ENCODE data around the gene BSPRY.

The BSPRY gene

GRCh38 chr9:113317777-113318176 is 31.6 kb upstream of the BSPRY start:
- H3K36me3 ChIP-seq (ENCODE audit: low read length) = no peaks in the 10 kb centered on the region
- H4K20me1 ChIP-seq (ENCODE audit: low read depth, low read length) = no peaks in the 10 kb centered on the region
- no peaks in the 10 kb centered on the region for H3K79me2 ChIP-seq (ENCODE audit: insufficient read depth, low read length)
- H2AFZ ChIP-seq (ENCODE audit: low read depth, low read length, severe bottlenecking) = no peak overlapping the region
- no peaks in the 10 kb centered on the region for H3K27me3 ChIP-seq (ENCODE audit: low read length)
- no peak overlapping the region for H3K4me3 ChIP-seq (ENCODE audit: insufficient read depth, low read length, poor library complexity, severe bottlenecking)
- TF ChIP-seq EZH2phosphoT487 (conservative IDR thresholded peaks at IDR 0.05; ENCODE audit: low read length) (no peak), CTCF (IDR thresholded peaks at IDR 0.05; ENCODE audit: insufficient read depth, low read length, poor library complexity, severe bottlenecking) (no peak)
- H3K4me2 ChIP-seq (ENCODE audit: low read depth, low read length, poor library complexity, severe bottlenecking) = no peak overlapping the region
- H3K9me3 ChIP-seq (ENCODE audit: insufficient read depth, low read length) = no peaks in the 10 kb centered on the region
- no peak overlapping the region for H3K27ac ChIP-seq (ENCODE audit: low read depth, low read length)
- H3K9ac ChIP-seq (ENCODE audit: low read length) = no peak overlapping the region
- H3F3A ChIP-seq (ENCODE audit: insufficient read depth) = no peaks in the 10 kb centered on the region
- no peaks in the 10 kb centered on the region for H3K9me2 ChIP-seq (replicated peaks; ENCODE audit: insufficient read depth, low read length)

- H2AFZ ChIP-seq (ENCODE audit: low read depth, low read length, severe bottlenecking) = no peak overlapping the region
- H3K9ac ChIP-seq (ENCODE audit: low read length) = no peak overlapping the region
- no peaks in the 10 kb centered on the region for H3K79me2 ChIP-seq (ENCODE audit: insufficient read depth, low read length)
- H3K36me3 ChIP-seq (ENCODE audit: low read length) = no peaks in the 10 kb centered on the region
- no peaks in the 10 kb centered on the region for H3K9me2 ChIP-seq (replicated peaks; ENCODE audit: insufficient read depth, low read length)
- H3K27me3 ChIP-seq (ENCODE audit: low read length) = no peaks in the 10 kb centered on the region
- H3F3A ChIP-seq (ENCODE audit: insufficient read depth) = no peaks in the 10 kb centered on the region
- H3K4me3 ChIP-seq (ENCODE audit: insufficient read depth, low read length, poor library complexity, severe bottlenecking) = no peak overlapping the region
- no peak overlapping the region for H3K4me2 ChIP-seq (ENCODE audit: low read depth, low read length, poor library complexity, severe bottlenecking)
- TF ChIP-seq EZH2phosphoT487 (conservative IDR thresholded peaks at IDR 0.05; ENCODE audit: low read length) = no peak
- no peak for TF ChIP-seq CTCF (IDR thresholded peaks at IDR 0.05; ENCODE audit: insufficient read depth, low read length, poor library complexity, severe bottlenecking)
- no peaks in the 10 kb centered on the region for H4K20me1 ChIP-seq (ENCODE audit: low read depth, low read length)
- H3K27ac ChIP-seq (ENCODE audit: low read depth, low read length) = no peak overlapping the region
- no peaks in the 10 kb centered on the region for H3K9me3 ChIP-seq (ENCODE audit: insufficient read depth, low read length)
Measured at GRCh38 chr9:113319054-113319453, 30.3 kb upstream of the BSPRY start.

- Histone ChIP-seq H3K79me2 (ENCODE audit: insufficient read depth, low read length) (no peaks in the 10 kb centered on the region), H3K27me3 (ENCODE audit: low read length) (no peaks in the 10 kb centered on the region), H3K9me2 (replicated peaks; ENCODE audit: insufficient read depth, low read length) (no peaks in the 10 kb centered on the region), H3K36me3 (ENCODE audit: low read length) (no peaks in the 10 kb centered on the region), H3K9ac (ENCODE audit: low read length) (no peak overlapping the region), H2AFZ (ENCODE audit: low read depth, low read length, severe bottlenecking) (no peak overlapping the region), H3K4me3 (ENCODE audit: insufficient read depth, low read length, poor library complexity, severe bottlenecking) (no peak overlapping the region), H3K27ac (ENCODE audit: low read depth, low read length) (no peak overlapping the region), H3F3A (ENCODE audit: insufficient read depth) (no peaks in the 10 kb centered on the region), H3K4me2 (ENCODE audit: low read depth, low read length, poor library complexity, severe bottlenecking) (no peak overlapping the region), H3K9me3 (ENCODE audit: insufficient read depth, low read length) (no peaks in the 10 kb centered on the region), H4K20me1 (ENCODE audit: low read depth, low read length) (no peaks in the 10 kb centered on the region)
- TF ChIP-seq EZH2phosphoT487 (conservative IDR thresholded peaks at IDR 0.05; ENCODE audit: low read length) = no peak
- no peak for TF ChIP-seq CTCF (IDR thresholded peaks at IDR 0.05; ENCODE audit: insufficient read depth, low read length, poor library complexity, severe bottlenecking)
Measured at GRCh38 chr9:113320051-113320450, 29.3 kb upstream of the BSPRY start.

Data from SU-DHL-6 (cell line).